Stimulated activated CD4-positive, alpha-beta T cell treated with anti-CD3 and anti-CD28 coated beads, TNF-alpha, amount 100 ng/mL, for 1 hour (primary cell): ENCODE measurements around the gene MBL2.

ENCODE experiments used
- DNase-seq, 3 donors: peaks; one replicate each; pipeline ENCODE4 v3.0.0-alpha.2; 2020; ENCODE audit warnings: low read depth in 3 of 3, low spot score in 1 of 3

MBL2 gene

GRCh38 chr10:52740913-52741675 lies 31.5 kb downstream of the MBL2 start:
- DNase-seq: no peak

- DNase-seq: no peak
Observed at GRCh38 chr10:52740155-52740549, 32.4 kb downstream of the MBL2 start.

- DNase-seq: no peak
Observed at GRCh38 chr10:52739380-52740154, 33.0 kb downstream of the MBL2 start.

- DNase-seq: no peak
Observed at GRCh38 chr10:52738951-52739350, 33.6 kb downstream of the MBL2 start.

GRCh38 chr10:52729271-52730104 lies 43.1 kb downstream of the MBL2 start:
- no peak for DNase-seq

- no peak for DNase-seq
Observed at GRCh38 chr10:52720018-52720417, 52.6 kb downstream of the MBL2 start.
